ENCODE results near the gene EFCAB3.
"Not testable (repeated sequence)": the region's sequence is repeated elsewhere in the genome, so short reads cannot be mapped to it uniquely, and the experiment has no call there.

The EFCAB3 gene

GRCh38 chr17:62444063-62444462 lies 63.7 kb downstream of the EFCAB3 start:
- peak in 1 of 2 experiments; percentile 4 for DNase-seq (ENCODE audit: low read depth in 1 of 2, low spot score in 1 of 2)
- no peak for TF ChIP-seq JUND (IDR thresholded peaks at IDR 0.05; ENCODE audit: low read depth)

GRCh38 chr17:62445791-62446190 lies 65.4 kb downstream of the EFCAB3 start:
- in situ Hi-C loops (cut with HindIII; ENCODE audit: low pct_unique_long_range_greater_than_20kb, low sequenced_read_pairs); DNase-seq (ENCODE audit: low read depth in 1 of 2, low spot score in 1 of 2): not testable (repeated sequence)

More at GRCh38 chr17:62444063-62444462, 63.7 kb downstream of the EFCAB3 start:
- in situ Hi-C loops (cut with HindIII; ENCODE audit: low pct_unique_long_range_greater_than_20kb, low sequenced_read_pairs): no loop called here

DNA sequence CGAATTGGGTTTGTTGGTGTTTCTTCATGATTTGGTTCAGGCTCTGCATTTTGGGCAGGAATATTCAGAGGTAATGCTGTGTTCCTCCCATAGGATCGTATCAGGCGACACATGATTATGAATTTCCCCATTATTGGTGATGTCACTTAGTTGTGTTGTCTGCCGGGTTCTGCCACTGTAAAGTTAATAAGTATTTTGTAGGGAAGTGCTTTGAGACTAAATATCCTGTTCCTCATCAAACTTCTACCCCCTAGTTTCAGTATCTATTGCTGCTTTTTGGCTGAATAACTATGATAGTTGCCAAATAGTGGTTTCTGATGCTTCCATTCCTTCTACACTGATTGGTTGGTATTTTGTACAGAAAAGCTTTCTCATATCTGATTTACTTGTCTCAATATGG lies 71.8 kb downstream of the EFCAB3 start:
- DNase-seq (ENCODE audit: low read depth in 1 of 2, low spot score in 1 of 2); in situ Hi-C loops (cut with HindIII; ENCODE audit: low pct_unique_long_range_greater_than_20kb, low sequenced_read_pairs): not testable (repeated sequence)

GRCh38 chr17:62453041-62453440 lies 72.7 kb downstream of the EFCAB3 start:
- in situ Hi-C loops (cut with HindIII; ENCODE audit: low pct_unique_long_range_greater_than_20kb, low sequenced_read_pairs); DNase-seq (ENCODE audit: low read depth in 1 of 2, low spot score in 1 of 2): not testable (repeated sequence)

DNA sequence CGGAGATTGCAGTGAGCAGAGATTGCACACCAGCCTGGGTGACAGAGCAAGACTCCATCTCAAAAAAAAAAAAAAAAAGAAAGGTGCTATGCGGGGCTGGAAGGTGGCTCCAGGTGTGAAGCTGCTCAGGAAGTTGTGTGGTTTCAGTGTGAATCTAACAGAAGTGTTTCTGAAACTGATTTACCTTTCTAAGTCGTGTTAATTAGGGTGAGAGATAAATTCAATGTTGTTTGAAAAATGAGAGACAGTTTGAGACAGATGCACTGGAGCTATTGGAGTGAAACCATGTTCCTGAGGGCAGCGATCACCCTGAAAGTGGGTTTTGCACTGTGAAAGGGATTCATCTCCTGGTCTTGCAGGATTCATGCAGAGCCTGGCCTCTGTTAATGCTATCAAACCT lies 73.3 kb downstream of the EFCAB3 start:
- DNase-seq (ENCODE audit: low read depth in 1 of 2, low spot score in 1 of 2); in situ Hi-C loops (cut with HindIII; ENCODE audit: low pct_unique_long_range_greater_than_20kb, low sequenced_read_pairs): not testable (repeated sequence)

DNA sequence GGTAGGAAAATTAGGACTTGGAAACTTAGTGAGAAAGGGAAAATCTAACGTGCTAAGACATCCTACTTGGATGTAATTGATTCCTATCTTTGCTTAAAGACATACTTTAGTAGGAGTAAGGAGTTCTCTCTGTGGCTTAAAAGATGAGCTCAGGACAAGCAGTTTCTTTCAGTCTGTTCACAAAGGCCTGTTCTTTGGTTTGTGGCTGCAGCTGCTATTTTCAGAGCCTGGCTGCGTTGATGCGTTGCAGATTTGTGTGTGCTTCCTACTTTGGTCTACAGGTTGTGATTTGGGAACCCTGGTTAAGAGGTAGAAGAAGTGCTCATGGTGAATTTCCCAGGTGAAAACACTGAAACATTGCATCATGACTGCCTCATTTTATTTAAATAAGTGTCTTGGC lies 73.8 kb downstream of the EFCAB3 start:
- DNase-seq (ENCODE audit: low read depth in 1 of 2, low spot score in 1 of 2); in situ Hi-C loops (cut with HindIII; ENCODE audit: low pct_unique_long_range_greater_than_20kb, low sequenced_read_pairs): not testable (repeated sequence)

DNA sequence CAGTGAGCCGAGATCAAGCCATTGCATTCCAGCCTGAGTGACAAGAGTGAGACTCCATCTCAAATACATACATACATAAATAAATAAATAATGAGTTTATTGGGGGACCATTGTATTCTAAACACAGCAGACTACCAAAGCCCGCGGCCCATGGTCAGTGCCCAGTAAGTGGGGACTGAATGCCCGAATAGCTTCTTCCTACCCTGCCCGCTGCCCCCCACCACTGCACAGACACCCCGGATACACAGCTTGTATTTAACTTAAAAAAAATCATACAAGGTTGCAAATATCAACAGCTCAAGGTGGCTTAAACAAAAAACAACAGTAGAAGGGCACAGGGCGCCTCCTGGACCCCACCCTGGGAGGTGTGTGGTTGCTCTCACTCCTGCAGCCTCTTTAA lies 75.7 kb downstream of the EFCAB3 start:
- TF ChIP-seq JUND (IDR thresholded peaks at IDR 0.05; ENCODE audit: low read depth): no peak
- no peak for DNase-seq (ENCODE audit: low read depth in 1 of 2, low spot score in 1 of 2)
- in situ Hi-C loops (cut with HindIII; ENCODE audit: low pct_unique_long_range_greater_than_20kb, low sequenced_read_pairs): no loop called here

DNA sequence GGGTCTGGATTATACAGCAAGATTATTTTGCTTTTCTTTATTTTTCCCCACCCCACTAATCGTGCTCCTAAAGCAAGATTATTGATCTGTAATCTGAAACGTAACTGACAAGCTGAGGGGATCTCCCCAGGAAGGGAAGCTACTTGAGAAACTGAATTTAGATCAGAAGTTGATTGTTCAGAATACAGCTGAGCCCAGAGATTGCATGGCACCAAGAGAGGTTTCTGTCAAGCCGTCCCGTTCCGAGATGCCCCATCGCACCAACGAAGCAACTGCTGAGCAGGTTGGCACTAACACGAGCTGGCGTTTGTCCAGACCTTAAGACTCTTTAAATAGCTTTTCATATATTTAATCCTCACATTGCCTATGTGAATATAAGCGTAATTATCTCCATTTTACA lies 78.1 kb downstream of the EFCAB3 start:
- in situ Hi-C loops (cut with HindIII; ENCODE audit: low pct_unique_long_range_greater_than_20kb, low sequenced_read_pairs); DNase-seq (ENCODE audit: low read depth in 1 of 2, low spot score in 1 of 2): not testable (repeated sequence)

GRCh38 chr17:62464422-62464821 lies 84.1 kb downstream of the EFCAB3 start:
- in situ Hi-C loops (cut with HindIII; ENCODE audit: low pct_unique_long_range_greater_than_20kb, low sequenced_read_pairs); DNase-seq (ENCODE audit: low read depth in 1 of 2, low spot score in 1 of 2): not testable (repeated sequence)

DNA sequence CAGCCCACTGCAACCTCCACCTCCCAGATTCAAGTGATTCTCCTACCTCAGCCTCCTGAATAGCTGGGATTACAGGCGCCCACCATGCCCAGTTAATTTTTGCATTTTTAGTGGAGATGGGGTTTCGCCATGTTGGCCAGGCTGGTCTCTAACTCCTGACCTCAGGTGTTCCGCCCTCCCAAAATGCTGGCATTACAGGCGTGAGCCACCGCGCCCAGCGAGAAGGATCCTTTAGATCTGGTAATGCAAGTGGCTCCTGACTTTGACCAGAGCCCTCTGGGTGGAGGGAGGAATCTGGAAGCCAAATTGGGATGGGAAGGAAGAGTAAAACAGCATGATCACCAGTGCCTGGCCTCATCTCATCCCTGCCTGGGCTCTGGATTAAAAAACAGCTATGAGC lies 84.9 kb downstream of the EFCAB3 start:
- in situ Hi-C loops (cut with HindIII; ENCODE audit: low pct_unique_long_range_greater_than_20kb, low sequenced_read_pairs); DNase-seq (ENCODE audit: low read depth in 1 of 2, low spot score in 1 of 2): not testable (repeated sequence)

All from T47D (cell line).